Posterior vena cava (tissue), 2 donors: Measurements from ENCODE around the gene OBP2A. TPM values are rescaled to one million over a fixed set of nuclear protein-coding genes. Genes with fewer than 3 reads are reported as not detected.
"Not testable (repeated sequence)": the region's sequence is repeated elsewhere in the genome, so short reads cannot be mapped to it uniquely, and the experiment has no call there.

Experiments used
- DNase-seq: peaks from one replicate; pipeline ENCODE4 v3.0.0-alpha.2; 2020; ENCODE audit warnings: low spot score
- intact Hi-C, 2 donors: fragments of 100-400 bp; cut with DNase I; formaldehyde crosslinking; loops; one replicate each; pipeline versions ENCODE4 v1.14.1 to v1.14.2; 2022 to 2023
- total RNA-seq, 2 donors: library from RNA; stranded (reverse); fragmentation: NEBNext Ultra II Directional; extraction: Animal tissue kit (Norgen Biotek cat#: 25700); gene quantifications; one replicate each; pipeline ENCODE4 v1.2.1, GENCODE V29; 2021
- donor health status: DM: yes; HTN: yes; CAD: no.
- donor health status: DM: yes; HTN: yes; CAD: no.

Gene OBP2A
- total RNA-seq, 2 donors from 2014 or later = not detected

GRCh38 chr9:135508211-135508820 is 37.6 kb upstream of the OBP2A start:
- intact Hi-C loops = no loop called here

GRCh38 chr9:135509458-135509857 is 36.5 kb upstream of the OBP2A start:
- no peak for DNase-seq
- intact Hi-C loops = no loop called here

More at GRCh38 chr9:135508211-135508820, 37.6 kb upstream of the OBP2A start:
- peak; percentile 63 for DNase-seq

GRCh38 chr9:135512241-135512603 is 33.7 kb upstream of the OBP2A start:
- intact Hi-C loops = no loop called here
- DNase-seq = peak; percentile 28

- peak; percentile 75 for DNase-seq
- intact Hi-C loops = no loop called here
Measured at GRCh38 chr9:135512904-135513303, 33.0 kb upstream of the OBP2A start.

GRCh38 chr9:135513351-135513846 is 32.5 kb upstream of the OBP2A start:
- intact Hi-C loops = no loop called here
- DNase-seq = peak; percentile 61

GRCh38 chr9:135513906-135514305 is 32.0 kb upstream of the OBP2A start:
- peak; percentile 50 for DNase-seq
- intact Hi-C loops = not testable (repeated sequence)

- peak; percentile 32 for DNase-seq
- intact Hi-C loops = no loop called here
Measured at GRCh38 chr9:135514342-135515082, 31.4 kb upstream of the OBP2A start.

GRCh38 chr9:135515083-135515951 is 30.6 kb upstream of the OBP2A start:
- DNase-seq = peak; percentile 56

GRCh38 chr9:135516132-135516860 is 29.6 kb upstream of the OBP2A start:
- DNase-seq = peak; percentile 61

More at GRCh38 chr9:135515083-135515951, 30.6 kb upstream of the OBP2A start:
- intact Hi-C loops = no loop called here

GRCh38 chr9:135517407-135517822 is 28.5 kb upstream of the OBP2A start:
- peak; percentile 58 for DNase-seq

More at GRCh38 chr9:135516132-135516860, 29.6 kb upstream of the OBP2A start:
- intact Hi-C loops = no loop called here

GRCh38 chr9:135519179-135519971 is 26.6 kb upstream of the OBP2A start:
- no peak for DNase-seq
- intact Hi-C loops = no loop called here

More at GRCh38 chr9:135517407-135517822, 28.5 kb upstream of the OBP2A start:
- intact Hi-C loops = no loop called here

GRCh38 chr9:135520916-135521607 is 24.9 kb upstream of the OBP2A start, which contains the start of gene LCN1:
Gene LCN1, plus strand, starts transcription at chr9:135521440. Its CDS starts 58 bp downstream, at chr9:135521498.
- intact Hi-C loops = no loop called here
- peak; percentile 57 for DNase-seq

GRCh38 chr9:135521608-135522095 is 24.3 kb upstream of the OBP2A start:
- peak; percentile 59 for DNase-seq

GRCh38 chr9:135522137-135522877 is 23.6 kb upstream of the OBP2A start:
- intact Hi-C loops = no loop called here
- peak; percentile 50 for DNase-seq

More at GRCh38 chr9:135521608-135522095, 24.3 kb upstream of the OBP2A start:
- intact Hi-C loops = no loop called here

- DNase-seq = peak; percentile 78
- intact Hi-C loops = no loop called here
Measured at GRCh38 chr9:135522931-135523330, 23.0 kb upstream of the OBP2A start.

- DNase-seq = peak; percentile 71
- intact Hi-C loops = no loop called here
Measured at GRCh38 chr9:135523521-135524129, 22.3 kb upstream of the OBP2A start.
